Esophagus squamous epithelium (tissue), 4 donors: ENCODE results near the gene MYH15.

ENCODE experiments used
- POLR2A ChIP-seq, 4 donors: fragments of 450-650 bp; IDR thresholded peaks; one replicate each; pipeline ENCODE4 v1.6.1; 2017; ENCODE audit warnings: antibody characterized with exemption in 4 of 4, mild to moderate bottlenecking in 4 of 4, moderate library complexity in 3 of 4
- TF ChIP-seq, protein P1 (sequence below), 6 experiments: fragments of 450-650 bp in 4 of 6; fragments of 200-600 bp in 2 of 6; sonication (generic) in 2 of 6; IDR thresholded peaks; one replicate each; pipeline ENCODE4 v1.5.1; 2016 to 2019; ENCODE audit warnings: antibody characterized with exemption in 6 of 6, mild to moderate bottlenecking in 4 of 6, moderate library complexity in 4 of 6

DNA sequence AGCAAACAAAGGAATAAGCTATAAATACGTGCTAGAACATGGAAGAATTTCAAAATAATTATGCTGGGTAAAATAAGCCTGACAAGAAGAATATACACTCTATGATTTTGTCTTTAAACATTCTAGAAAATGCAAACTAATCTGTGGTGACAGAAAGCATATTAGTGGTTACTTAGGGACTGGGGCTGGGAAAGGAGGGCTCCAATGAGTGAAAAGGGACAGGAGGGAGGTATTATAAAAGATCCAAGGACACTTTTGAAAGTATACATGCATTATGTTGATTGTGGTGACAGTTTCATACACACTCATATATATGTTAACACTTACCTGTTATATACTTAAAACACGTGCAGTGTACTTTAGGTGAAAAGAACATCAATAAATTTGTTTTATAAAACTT is 23.0 kb downstream of the MYH15 start:
- TF ChIP-seq, protein P1, sequence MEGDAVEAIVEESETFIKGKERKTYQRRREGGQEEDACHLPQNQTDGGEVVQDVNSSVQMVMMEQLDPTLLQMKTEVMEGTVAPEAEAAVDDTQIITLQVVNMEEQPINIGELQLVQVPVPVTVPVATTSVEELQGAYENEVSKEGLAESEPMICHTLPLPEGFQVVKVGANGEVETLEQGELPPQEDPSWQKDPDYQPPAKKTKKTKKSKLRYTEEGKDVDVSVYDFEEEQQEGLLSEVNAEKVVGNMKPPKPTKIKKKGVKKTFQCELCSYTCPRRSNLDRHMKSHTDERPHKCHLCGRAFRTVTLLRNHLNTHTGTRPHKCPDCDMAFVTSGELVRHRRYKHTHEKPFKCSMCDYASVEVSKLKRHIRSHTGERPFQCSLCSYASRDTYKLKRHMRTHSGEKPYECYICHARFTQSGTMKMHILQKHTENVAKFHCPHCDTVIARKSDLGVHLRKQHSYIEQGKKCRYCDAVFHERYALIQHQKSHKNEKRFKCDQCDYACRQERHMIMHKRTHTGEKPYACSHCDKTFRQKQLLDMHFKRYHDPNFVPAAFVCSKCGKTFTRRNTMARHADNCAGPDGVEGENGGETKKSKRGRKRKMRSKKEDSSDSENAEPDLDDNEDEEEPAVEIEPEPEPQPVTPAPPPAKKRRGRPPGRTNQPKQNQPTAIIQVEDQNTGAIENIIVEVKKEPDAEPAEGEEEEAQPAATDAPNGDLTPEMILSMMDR (IDR thresholded peaks at IDR 0.05), result no peak
- no peak for TF ChIP-seq POLR2A (IDR thresholded peaks at IDR 0.05)
